Caco-2 (cell line): ENCODE measurements around the gene B3GALT6. TPM values are rescaled to one million over a fixed set of nuclear protein-coding genes. Genes with fewer than 3 reads are reported as not detected.

Experiments
- BruUV-seq: library from RNA; stranded (reverse); fragments of 400-500 nt; replicated peaks from 2 replicates; lab custom pipeline; 2021; lab: Mats Ljungman, UMichigan
- CTCF ChIA-PET: fragments of 300-600 bp; sonication (Branson Sonifier 250); formaldehyde crosslinking; loops from one replicate; lab custom pipeline; 2022; ENCODE audit warnings: antibody characterized with exemption; lab: Charles Lee
- POLR2A ChIA-PET: fragments of 300-600 bp; sonication (Branson Sonifier 250); formaldehyde crosslinking; loops from one replicate; lab custom pipeline; 2022; ENCODE audit warnings: antibody characterized with exemption; lab: Charles Lee
- DNase-seq, 2 experiments: peaks; one replicate each; pipeline versions ENCODE4 v3.0.0 to v3.0.0-alpha.2; 2020 to 2022
- H3K27me3 ChIP-seq: replicated peaks from 2 replicates; pipeline ENCODE4 v1.6.0; 2011; ENCODE audit warnings: low read length; ENCODE audit not compliant: control insufficient read depth, insufficient read depth
- H3K36me3 ChIP-seq: 2 replicates; pipeline ENCODE4 v1.5.1; 2011; ENCODE audit warnings: low read length; ENCODE audit not compliant: control insufficient read depth, insufficient read depth
- H3K4me1 ChIP-seq: fragments of 250-450 bp; sonication (Bioruptor Pico); 2 replicates; pipeline ENCODE4 v1.5.1; 2020; ENCODE audit warnings: mild to moderate bottlenecking
- H3K4me3 ChIP-seq: 2 replicates; pipeline ENCODE4 v1.5.1; 2011; ENCODE audit warnings: low read depth, mild to moderate bottlenecking, control low read depth, low read length
- H3K9me3 ChIP-seq: fragments of 250-450 bp; sonication (Bioruptor Pico); 2 replicates; pipeline ENCODE4 v1.5.1; 2020; ENCODE audit warnings: mild to moderate bottlenecking, moderate library complexity
- H3K27ac Mint-ChIP-seq: one replicate; pipeline ENCODE4 v1.8.0; 2022; ENCODE audit warnings: mixed read lengths; ENCODE audit not compliant: unreplicated experiment
- H3K27me3 Mint-ChIP-seq: one replicate; pipeline ENCODE4 v1.8.0; 2022; ENCODE audit warnings: mixed read lengths; ENCODE audit not compliant: insufficient read depth, unreplicated experiment
- H3K36me3 Mint-ChIP-seq: one replicate; pipeline ENCODE4 v1.8.0; 2022; ENCODE audit warnings: mild to moderate bottlenecking, mixed read lengths; ENCODE audit not compliant: insufficient read depth, unreplicated experiment
- H3K4me1 Mint-ChIP-seq: one replicate; pipeline ENCODE4 v1.8.0; 2022; ENCODE audit warnings: low read depth, mixed read lengths; ENCODE audit not compliant: unreplicated experiment
- H3K4me3 Mint-ChIP-seq: one replicate; pipeline ENCODE4 v1.8.0; 2022; ENCODE audit warnings: mild to moderate bottlenecking, moderate library complexity, mixed read lengths; ENCODE audit not compliant: unreplicated experiment
- H3K9me3 Mint-ChIP-seq: one replicate; pipeline ENCODE4 v1.8.0; 2022; ENCODE audit warnings: mixed read lengths; ENCODE audit not compliant: unreplicated experiment
- CTCF ChIP-seq, 2 experiments: fragments of 200-600 bp in 1 of 2; IDR thresholded peaks; 1 replicate in 1 of 2; 2 replicates in 1 of 2; pipeline versions ENCODE4 v1.5.1 to v1.8.0; 2011 to 2022; ENCODE audit warnings: antibody characterized with exemption in 1 of 2, control low read depth in 1 of 2, inconsistent platforms in 1 of 2, low read depth in 1 of 2, low read length in 1 of 2, mild to moderate bottlenecking in 1 of 2, moderate library complexity in 1 of 2; ENCODE audit not compliant: insufficient read depth in 1 of 2, severe bottlenecking in 1 of 2, unreplicated experiment in 1 of 2
- intact Hi-C: fragments of 100-400 bp; cut with micrococcal nuclease; formaldehyde crosslinking; loops from one replicate; pipeline ENCODE4 v1.10.0; 2022; ENCODE audit not compliant: unreplicated experiment
- total RNA-seq: library from RNA; stranded (reverse); gene quantifications from 2 replicates; pipeline ENCODE4 v1.2.3, GENCODE V29; 2022

The B3GALT6 gene
- total RNA-seq, 1 experiment from 2014 or later, result 24.8 TPM

DNA sequence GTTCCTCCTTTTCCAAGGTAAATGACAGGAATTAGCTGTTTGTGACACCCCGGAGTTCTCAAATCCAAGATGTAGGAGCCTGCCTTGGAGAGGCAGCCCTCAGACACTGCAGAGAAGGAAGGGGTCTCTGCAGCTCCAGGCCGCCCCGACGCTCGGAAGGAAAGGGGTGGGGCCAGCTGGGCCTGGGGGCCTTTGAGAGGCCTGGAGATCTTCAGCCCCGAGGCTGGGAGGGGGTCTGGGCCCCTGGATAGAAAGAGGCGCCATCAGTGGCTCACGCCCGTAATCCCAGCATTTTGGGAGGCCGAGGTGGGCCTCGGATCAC, 24.5 kb upstream of the B3GALT6 start:
- intact Hi-C loops, result no loop called here

DNA sequence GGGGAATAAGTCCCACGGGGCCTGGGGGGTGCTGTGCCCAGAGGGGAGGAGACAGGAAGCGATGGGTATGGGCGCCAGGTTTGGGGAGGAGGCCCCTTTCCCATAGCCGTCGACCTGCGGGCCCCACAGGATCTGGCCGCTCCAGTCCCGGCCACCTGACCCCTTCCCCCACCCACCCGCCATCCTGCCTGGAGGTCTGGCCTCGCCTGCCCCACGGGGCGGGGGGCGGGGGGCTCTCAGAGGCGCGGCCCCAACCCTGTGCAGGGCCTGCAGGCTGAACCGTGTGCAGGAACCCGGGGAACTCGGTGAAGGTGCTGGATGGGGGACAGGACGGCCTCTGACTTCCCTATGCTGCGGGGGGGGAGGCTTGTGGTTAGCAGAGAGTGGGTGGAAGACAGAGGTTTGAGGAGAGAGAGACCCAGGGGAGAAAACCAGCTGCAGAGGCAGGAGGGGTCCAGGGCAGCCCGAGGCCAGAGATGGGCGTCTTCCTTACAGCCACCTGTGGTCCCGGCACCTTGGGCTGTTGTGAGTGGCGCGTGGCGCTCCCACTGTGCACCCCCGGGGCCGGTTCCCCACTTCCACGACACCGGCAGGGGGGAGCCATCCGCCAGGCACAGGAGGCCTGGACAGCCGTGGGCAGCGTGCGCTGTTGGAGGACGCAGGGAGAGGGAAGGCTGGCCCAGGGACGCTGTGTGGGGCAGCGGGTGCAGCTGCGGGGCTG, 23.2 kb upstream of the B3GALT6 start:
- H3K27me3 ChIP-seq, result no peaks in the 10 kb centered on the region
- intact Hi-C loops, result no loop called here
- H3K4me1 Mint-ChIP-seq, result no peaks in the 10 kb centered on the region
- ChIA-PET POLR2A (no interaction called here), CTCF (no interaction called here)
- no peak overlapping the region for H3K27ac Mint-ChIP-seq
- DNase-seq, result no peak
- no peak overlapping the region for H3K4me3 Mint-ChIP-seq
- H3K9me3 ChIP-seq, result no peaks in the 10 kb centered on the region
- H3K4me1 ChIP-seq, result no peaks in the 10 kb centered on the region
- no peaks in the 10 kb centered on the region for H3K9me3 Mint-ChIP-seq
- no peak for TF ChIP-seq CTCF (IDR thresholded peaks at IDR 0.05; ENCODE audit: insufficient read depth in 1 of 2, low read depth in 1 of 2, low read length in 1 of 2, severe bottlenecking in 1 of 2, unreplicated experiment in 1 of 2)
- H3K36me3 Mint-ChIP-seq, result no peaks in the 10 kb centered on the region
- no peak overlapping the region for H3K4me3 ChIP-seq
- no TSS peak for BruUV-seq
- no peaks in the 10 kb centered on the region for H3K27me3 Mint-ChIP-seq
- H3K36me3 ChIP-seq, result no peaks in the 10 kb centered on the region

More for the DNA sequence above, 24.5 kb upstream of the B3GALT6 start:
- Histone ChIP-seq H3K9me3 (no peaks in the 10 kb centered on the region), H3K4me1 (no peaks in the 10 kb centered on the region), H3K36me3 (no peaks in the 10 kb centered on the region), H3K27me3 (no peaks in the 10 kb centered on the region), H3K4me3 (no peak overlapping the region)
- no peak for DNase-seq
- H3K4me3 Mint-ChIP-seq, result no peak overlapping the region
- no peaks in the 10 kb centered on the region for H3K9me3 Mint-ChIP-seq
- no peak for TF ChIP-seq CTCF (IDR thresholded peaks at IDR 0.05; ENCODE audit: insufficient read depth in 1 of 2, low read depth in 1 of 2, low read length in 1 of 2, severe bottlenecking in 1 of 2, unreplicated experiment in 1 of 2)
- BruUV-seq, result no TSS peak
- no peak overlapping the region for H3K27ac Mint-ChIP-seq
- POLR2A ChIA-PET, result interaction anchor here (0.5 kb wide), 1 partner anchor 95 kb away, joined by 4 read pairs; no protein-coding TSS in a partner anchor
- H3K36me3 Mint-ChIP-seq, result no peaks in the 10 kb centered on the region
- CTCF ChIA-PET, result interaction anchor here (0.6 kb wide), 1 partner anchor 133 kb away, joined by 3 read pairs; the partner anchor contains the start of gene RNF223
- H3K27me3 Mint-ChIP-seq, result no peaks in the 10 kb centered on the region
- H3K4me1 Mint-ChIP-seq, result no peaks in the 10 kb centered on the region

- no peaks in the 10 kb centered on the region for H3K9me3 Mint-ChIP-seq
- no peaks in the 10 kb centered on the region for H3K36me3 Mint-ChIP-seq
- no peaks in the 10 kb centered on the region for H3K4me1 ChIP-seq
- no peaks in the 10 kb centered on the region for H3K36me3 ChIP-seq
- no peak overlapping the region for H3K27ac Mint-ChIP-seq
- H3K9me3 ChIP-seq, result no peaks in the 10 kb centered on the region
- no peak for TF ChIP-seq CTCF (IDR thresholded peaks at IDR 0.05; ENCODE audit: insufficient read depth in 1 of 2, low read depth in 1 of 2, low read length in 1 of 2, severe bottlenecking in 1 of 2, unreplicated experiment in 1 of 2)
- H3K27me3 ChIP-seq, result no peaks in the 10 kb centered on the region
- POLR2A ChIA-PET, result no interaction called here
- intact Hi-C loops, result no loop called here
- CTCF ChIA-PET, result no interaction called here
- H3K27me3 Mint-ChIP-seq, result no peaks in the 10 kb centered on the region
- H3K4me1 Mint-ChIP-seq, result no peaks in the 10 kb centered on the region
- H3K4me3 Mint-ChIP-seq, result no peak overlapping the region
- DNase-seq, result no peak
- no peak overlapping the region for H3K4me3 ChIP-seq
- BruUV-seq, result no TSS peak
Observed at GRCh38 chr1:1210726-1211540, 21.1 kb upstream of the B3GALT6 start.
